NCI-H1930 (cell line): ENCODE results near the gene ACTC1.

Experiments
- DNase-seq, 2 experiments: peaks; one replicate each; lab custom pipeline; 2025; lab: John Stamatoyannopoulos, UW

The ACTC1 gene

DNA sequence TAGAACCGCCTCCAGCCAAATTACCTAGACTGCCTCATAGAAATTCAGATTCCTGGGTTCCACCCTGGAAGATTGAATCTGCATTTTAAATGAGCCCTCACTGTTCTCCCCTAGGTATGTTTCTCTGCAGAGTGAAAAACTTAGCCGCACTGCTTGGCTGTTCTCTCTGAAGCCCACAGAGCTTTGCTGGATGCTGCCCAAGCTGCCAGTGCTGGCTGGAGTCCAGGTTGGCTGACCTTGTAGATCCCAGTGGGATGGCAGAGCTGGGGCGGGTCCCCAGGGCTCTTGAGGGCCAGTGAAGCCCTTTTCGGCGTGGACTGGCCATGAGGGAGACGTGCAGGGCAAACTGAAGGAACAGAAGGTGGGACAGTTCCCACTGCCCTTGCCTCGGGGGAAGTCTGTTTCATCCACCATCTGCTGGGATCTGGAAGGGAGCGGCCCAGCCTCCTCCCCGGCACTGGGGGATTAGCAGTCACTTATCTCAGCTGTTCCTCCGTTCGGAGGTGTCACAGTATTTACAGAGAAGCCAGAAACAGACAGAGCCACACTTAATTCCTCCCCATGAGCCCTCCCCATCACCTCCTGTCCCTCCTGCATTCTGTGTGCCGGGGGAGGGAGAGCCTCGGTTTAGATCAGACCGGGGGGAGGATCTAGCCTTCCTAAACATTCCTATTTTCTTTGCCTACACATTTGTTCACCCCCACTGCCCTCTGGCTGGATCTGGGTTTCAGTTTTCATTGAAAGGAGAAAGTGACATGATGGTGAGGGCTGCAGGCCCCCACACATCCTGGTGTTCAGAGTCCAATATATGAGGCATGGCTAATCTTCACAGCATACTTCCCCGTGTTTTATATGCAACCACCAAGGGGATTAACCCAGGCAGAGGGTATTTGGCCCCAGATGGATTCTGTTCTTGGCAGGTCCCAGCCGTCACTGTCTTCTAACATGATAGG lies 4.1 kb upstream of the ACTC1 start:
- no peak for DNase-seq

DNA sequence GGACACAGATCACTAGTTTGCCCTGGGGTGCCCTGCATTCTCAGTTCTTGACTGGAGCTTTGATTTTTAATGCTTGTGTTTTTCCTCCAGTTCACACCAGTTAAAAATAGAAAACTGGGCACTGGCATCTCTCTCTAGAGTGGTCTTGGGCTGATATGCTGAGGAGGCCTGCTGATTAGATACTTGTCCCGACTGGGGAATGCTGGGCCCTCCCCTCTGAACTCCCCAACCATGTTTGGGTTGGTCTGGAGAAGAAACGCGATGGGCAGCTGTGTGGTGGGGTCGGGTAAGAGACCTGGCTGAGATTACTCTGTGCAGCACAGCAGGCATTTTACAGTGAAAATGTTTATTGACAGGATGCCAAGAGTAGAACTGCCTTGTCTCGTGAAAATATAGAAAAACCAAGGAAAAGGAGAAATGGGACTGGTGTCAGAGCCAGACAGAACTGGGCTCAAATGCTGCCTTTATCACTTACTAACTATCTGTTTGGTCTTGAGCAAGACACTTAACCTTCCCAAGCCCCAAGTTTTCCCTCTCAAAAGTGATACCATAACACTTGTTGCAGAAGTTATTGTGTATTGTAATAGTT lies 1.6 kb upstream of the ACTC1 start:
- no peak for DNase-seq

DNA sequence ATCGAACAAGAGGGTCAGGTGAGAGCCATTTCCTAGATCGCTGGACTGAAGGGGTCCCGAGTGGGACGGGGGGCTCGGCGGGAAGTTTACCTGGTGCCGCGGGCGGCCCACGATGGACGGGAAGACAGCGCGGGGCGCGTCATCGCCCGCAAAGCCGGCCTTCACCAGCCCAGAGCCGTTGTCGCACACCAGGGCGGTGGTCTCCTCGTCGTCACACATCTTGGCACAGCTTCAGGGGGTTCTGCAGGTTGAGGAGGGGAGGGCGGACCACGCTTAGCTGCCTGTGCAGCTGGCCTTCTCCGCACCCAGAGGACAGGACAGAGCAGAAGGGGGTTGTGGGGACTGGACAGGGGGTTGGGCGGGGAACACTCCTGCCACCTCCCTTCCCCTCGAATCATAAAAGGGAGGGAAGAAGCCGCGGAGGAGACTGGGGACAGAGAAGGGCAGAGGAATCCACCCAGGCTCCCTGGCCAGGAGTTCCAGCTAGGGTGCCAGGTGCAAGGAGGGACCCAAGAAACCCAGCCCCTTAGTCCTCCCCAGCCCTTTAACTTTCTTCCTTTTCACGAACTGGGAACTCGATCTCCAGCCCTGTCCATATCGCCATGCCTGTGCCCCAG lies 651 bp downstream of the ACTC1 start:
- DNase-seq: no peak

- DNase-seq: no peak
Observed at GRCh38 chr15:34793901-34794300, 1.4 kb downstream of the ACTC1 start.

DNA sequence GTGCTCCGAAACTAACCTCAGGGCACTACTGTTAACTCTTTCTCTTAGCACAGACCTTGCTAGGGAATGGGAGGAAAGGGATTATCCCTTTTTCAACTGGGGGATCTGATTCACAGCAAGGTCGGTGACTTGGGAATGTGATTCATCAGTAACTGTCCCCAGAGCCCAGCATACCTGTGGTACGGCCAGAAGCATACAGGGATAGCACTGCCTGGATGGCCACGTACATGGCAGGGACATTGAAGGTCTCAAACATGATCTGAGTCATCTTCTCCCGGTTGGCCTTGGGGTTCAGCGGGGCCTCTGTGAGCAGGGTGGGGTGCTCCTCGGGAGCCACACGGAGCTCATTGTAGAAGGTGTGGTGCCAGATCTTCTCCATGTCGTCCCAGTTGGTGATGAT lies 2.3 kb downstream of the ACTC1 start:
- DNase-seq: no peak

DNA sequence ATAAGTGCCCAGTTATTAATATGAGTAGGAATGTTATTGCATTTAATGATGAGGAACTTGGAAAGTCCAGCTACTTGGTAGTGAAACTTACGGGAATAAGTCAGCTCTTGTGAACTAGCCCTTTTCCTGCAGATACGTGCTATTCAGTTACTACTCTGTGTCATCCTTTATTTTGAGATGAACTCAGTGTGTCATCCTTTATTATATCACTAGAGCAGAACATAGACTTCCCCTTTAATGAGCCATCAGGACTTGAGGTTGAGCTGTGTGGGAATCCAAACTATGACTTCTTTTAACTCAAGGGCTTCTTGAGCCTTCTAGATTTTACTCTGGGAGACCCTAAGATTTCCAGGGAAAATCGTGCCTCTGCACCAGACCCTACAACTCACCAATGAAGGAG lies 3.6 kb downstream of the ACTC1 start:
- DNase-seq: no peak

- no peak for DNase-seq
Observed at GRCh38 chr15:34790121-34790520, 5.2 kb downstream of the ACTC1 start.

DNA sequence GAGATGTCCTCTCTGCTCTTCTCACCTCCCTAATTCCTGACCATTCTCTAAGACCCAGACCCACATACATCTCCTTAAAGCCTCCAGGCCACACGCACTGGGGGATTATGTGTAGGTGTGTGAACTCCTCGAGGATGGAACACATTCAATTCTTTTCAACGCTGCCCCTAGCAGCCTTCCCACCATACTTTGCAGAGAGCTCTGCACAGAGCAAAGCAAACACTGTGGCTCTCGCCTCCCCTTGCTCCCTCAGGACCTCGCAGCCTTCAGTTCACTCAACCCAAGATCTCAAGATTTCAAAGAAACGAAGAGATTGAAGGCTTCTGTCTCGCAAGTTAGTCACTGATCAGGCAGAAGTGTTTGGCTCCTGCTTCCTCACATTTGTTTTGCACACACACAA lies 6.0 kb downstream of the ACTC1 start:
- DNase-seq: no peak

- no peak for DNase-seq
Observed at GRCh38 chr15:34786206-34786605, 9.1 kb downstream of the ACTC1 start.

DNA sequence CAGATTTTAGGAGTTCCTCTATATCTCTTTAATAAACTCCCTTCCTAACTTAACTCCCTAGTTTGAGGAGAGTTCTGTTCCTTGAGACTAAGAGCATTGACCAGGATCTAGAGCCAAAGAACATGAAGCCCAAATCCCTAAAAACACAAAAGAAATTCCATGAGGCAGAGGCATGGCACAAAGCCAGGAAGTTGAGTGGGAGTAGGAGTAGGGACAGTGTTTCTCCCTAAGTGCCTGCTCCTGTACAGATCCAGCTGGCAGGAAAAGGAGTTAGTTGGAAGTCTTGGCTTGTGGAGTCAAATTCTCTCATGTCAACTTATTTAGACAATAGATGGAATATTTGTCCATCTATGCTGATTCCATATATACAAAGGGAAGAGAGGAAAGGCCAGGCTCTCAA lies 11.4 kb downstream of the ACTC1 start:
- DNase-seq: no peak

DNA sequence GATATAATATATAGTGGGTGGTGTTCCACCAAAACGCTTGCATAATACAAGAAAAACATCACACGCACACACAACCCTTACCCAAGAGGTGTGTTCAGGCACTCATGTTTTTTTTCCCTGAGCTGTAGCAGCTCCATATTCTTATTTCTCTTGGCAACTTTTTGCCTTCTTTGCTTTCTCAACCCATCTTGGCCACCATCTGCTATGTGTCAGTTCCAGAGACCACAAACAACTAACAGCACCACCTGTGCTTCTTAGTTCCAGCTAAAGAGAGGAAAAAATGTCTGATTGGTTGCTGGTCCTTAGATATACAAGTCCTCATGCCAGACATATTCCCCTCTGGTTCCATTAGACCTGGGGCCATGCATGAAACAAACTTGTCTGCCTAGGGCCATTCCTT lies 11.9 kb downstream of the ACTC1 start:
- no peak for DNase-seq

- no peak for DNase-seq
Observed at GRCh38 chr15:34782901-34783300, 12.4 kb downstream of the ACTC1 start.

- DNase-seq: no peak
Observed at GRCh38 chr15:34780725-34781124, 14.6 kb downstream of the ACTC1 start.

DNA sequence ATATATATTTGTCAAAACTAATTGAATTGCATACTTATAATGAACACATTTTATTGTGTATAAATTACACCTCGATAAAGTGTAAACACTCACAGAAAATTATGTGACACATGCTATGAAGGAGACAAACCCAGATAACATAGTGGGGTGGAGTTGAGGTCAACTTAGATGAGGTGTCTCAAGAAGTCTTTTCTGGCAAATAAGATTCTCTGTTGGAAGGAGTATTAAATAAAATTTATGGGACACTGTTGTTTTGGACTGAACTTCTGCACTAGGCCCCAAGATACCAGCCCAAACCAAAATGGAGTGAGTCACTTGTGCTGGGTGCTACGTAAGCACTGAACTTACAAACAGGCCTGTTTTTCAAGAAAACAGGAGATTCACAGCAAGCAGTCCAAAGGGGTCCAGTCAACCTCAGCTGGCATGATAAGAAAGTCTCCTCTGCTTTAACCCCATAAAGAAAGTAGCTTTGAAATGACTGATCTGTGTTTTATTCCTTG lies 18.7 kb downstream of the ACTC1 start:
- DNase-seq: no peak

- no peak for DNase-seq
Observed at GRCh38 chr15:34773917-34774316, 21.4 kb downstream of the ACTC1 start.

DNA sequence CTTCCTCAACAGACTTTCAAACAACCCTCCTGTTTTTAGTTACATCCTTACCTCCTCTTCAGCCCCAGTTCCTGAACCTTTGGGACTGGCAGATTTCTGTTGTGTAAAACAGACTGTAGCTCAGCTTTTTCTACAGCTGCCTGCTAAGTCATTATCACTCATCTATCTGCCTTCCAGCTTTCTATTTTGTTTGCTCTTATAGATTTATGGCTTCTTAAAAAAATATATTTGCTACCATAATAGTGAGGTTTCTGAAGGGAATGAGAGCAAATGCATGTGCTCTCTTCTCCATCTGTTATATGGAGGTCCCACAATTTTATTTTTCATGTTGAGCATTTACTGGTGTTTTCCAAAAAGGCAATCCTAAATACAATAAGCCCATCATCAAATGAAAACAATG lies 22.3 kb downstream of the ACTC1 start:
- DNase-seq: no peak

DNA sequence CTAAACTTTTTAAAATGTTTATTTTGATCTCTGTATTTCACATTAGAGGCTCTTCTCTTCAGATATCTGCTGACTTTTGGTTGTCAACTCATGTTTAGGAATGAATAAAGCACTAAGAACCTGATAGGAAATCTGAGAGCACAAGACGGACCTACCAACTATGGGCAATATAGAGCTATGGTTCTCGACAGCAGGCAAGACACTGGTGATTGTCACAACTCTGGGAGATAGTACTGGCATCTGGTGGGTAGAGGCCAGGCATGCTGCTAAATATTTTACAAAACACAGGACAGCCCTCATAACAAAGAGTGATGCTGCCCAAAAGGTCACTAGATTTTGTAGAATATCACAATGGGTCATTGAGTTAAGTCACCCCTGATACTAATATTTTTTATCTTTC lies 23.0 kb downstream of the ACTC1 start:
- no peak for DNase-seq

DNA sequence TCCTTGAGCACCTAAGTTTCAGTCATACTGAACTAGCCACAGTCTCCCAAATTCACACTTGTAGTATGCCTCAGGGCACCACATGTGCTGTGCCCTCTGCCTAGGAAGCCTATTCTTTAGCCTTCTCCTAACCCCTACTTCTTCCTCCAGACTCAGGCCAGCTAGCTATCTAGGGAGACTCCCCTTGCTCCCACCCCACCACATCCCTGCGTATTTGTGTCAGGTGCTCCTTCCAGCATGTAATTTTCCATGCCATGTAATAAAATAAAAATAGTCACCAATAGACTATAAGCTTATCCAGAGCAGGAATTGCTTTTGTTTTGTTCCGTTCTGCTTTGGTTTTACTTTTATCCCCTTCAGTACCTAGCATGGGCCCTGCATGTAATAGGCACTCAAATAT lies 25.6 kb downstream of the ACTC1 start:
- DNase-seq: no peak

DNA sequence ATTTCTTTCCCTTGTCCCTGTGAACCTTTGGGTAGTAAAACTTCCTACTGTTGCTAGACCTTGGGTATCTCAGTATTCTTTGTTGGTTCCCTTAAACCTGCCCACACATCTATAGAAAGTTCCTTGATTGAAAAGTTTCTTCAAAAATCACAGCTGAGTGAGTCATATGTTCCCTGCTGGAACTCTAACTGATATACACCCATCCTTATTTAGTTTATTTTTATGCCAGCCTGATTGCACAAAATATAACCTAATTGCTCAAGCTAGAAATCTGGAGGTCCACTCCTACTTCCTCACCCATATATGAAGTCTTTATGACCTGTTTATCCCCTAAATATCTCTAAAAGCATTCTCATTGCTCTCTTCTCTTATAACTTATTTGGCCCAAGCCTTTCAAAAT lies 26.8 kb downstream of the ACTC1 start:
- DNase-seq: no peak

DNA sequence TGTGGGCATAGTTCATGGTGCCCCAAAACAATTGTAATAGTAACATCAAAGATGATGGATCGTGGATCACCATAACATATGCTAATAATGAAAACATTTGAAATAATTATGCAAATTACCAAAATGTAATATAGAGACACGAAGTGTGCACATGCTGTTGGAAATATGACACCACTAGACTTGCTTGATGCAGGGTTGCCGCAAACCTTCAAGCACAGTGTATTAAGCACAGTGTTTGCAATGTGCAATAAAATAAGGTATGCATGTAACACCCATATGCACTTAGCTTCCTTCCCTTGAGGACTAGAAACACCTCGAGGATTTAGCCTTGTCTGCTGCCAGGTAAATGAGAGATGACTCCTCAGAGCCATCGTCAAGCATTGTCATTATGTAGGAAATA lies 29.6 kb downstream of the ACTC1 start:
- DNase-seq: no peak

- DNase-seq: no peak
Observed at GRCh38 chr15:34760909-34761308, 34.4 kb downstream of the ACTC1 start.

- no peak for DNase-seq
Observed at GRCh38 chr15:34759992-34760391, 35.4 kb downstream of the ACTC1 start.

DNA sequence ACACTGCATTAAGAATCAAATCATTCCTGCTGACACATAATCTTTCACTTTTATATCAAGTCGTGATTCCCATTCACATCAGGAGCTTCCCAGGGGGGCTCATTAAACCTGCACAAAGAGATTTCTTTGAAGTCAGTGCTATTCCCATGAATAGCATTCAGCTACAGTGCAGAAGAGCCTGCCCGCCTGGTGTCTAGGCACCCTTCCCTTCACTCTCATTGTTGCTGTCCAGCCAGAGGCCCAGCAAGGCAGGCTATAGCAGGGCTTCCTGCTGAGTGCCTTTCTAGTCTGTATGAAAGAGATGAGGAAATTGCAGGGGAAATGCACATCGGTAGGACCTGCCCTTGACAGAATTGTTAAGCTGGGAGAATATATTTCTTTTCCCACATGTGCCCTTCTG lies 36.0 kb downstream of the ACTC1 start:
- peak; percentile 24 to 29 for DNase-seq
